ENCODE data around the gene EFCAB11.

DNA sequence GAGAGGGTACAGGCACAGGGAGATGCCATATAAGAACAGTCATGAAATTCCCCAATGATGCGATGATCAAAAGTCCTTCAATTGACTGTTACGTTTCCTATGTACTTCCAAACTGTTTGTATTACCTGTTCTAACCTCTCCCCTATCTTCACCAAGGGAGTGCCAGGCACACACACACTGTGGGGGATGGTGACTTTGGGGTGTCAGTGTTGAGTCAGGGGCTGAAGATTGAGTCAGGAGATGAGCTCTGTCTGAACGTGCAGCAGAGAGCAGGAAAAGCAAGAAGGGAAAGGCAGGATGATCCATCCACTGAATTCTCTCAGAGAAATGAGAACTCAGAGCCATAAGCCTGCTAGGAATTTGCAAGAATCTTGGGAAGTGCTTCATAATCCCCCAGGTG is 153.4 kb downstream of the EFCAB11 start:
- TF ChIP-seq POLR2A (IDR thresholded peaks at IDR 0.05), result no peak
- TF ChIP-seq, protein P1, sequence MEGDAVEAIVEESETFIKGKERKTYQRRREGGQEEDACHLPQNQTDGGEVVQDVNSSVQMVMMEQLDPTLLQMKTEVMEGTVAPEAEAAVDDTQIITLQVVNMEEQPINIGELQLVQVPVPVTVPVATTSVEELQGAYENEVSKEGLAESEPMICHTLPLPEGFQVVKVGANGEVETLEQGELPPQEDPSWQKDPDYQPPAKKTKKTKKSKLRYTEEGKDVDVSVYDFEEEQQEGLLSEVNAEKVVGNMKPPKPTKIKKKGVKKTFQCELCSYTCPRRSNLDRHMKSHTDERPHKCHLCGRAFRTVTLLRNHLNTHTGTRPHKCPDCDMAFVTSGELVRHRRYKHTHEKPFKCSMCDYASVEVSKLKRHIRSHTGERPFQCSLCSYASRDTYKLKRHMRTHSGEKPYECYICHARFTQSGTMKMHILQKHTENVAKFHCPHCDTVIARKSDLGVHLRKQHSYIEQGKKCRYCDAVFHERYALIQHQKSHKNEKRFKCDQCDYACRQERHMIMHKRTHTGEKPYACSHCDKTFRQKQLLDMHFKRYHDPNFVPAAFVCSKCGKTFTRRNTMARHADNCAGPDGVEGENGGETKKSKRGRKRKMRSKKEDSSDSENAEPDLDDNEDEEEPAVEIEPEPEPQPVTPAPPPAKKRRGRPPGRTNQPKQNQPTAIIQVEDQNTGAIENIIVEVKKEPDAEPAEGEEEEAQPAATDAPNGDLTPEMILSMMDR (IDR thresholded peaks at IDR 0.05), result no peak
